Colonic mucosa (tissue), 4 donors: ENCODE data around the gene PDE4C. TPM values are rescaled to one million over a fixed set of nuclear protein-coding genes. Genes with fewer than 3 reads are reported as not detected.

Experiments used
- DNase-seq: peaks from one replicate; pipeline ENCODE4 v3.0.0-alpha.2; 2020
- H3K27ac ChIP-seq: fragments of 200-600 bp; one replicate; pipeline ENCODE4 v1.8.0; 2021
- H3K27me3 ChIP-seq: fragments of 200-600 bp; one replicate; pipeline ENCODE4 v1.8.0; 2021
- H3K36me3 ChIP-seq: fragments of 200-600 bp; one replicate; pipeline ENCODE4 v1.8.0; 2021
- H3K4me1 ChIP-seq: fragments of 200-600 bp; one replicate; pipeline ENCODE4 v1.8.0; 2021; ENCODE audit warnings: mild to moderate bottlenecking
- H3K4me3 ChIP-seq: fragments of 200-600 bp; one replicate; pipeline ENCODE4 v1.8.0; 2021
- H3K9ac ChIP-seq, 2 donors: one replicate each; pipeline ENCODE4 v1.7.0; 2013; ENCODE audit warnings: control low read depth in 2 of 2, low read depth in 2 of 2, low read length in 2 of 2
- H3K9me3 ChIP-seq: fragments of 200-600 bp; one replicate; pipeline ENCODE4 v1.8.0; 2021
- CTCF ChIP-seq: fragments of 200-600 bp; IDR thresholded peaks from one replicate; pipeline ENCODE4 v1.8.0; 2022; ENCODE audit warnings: antibody characterized with exemption, mild to moderate bottlenecking
- intact Hi-C: fragments of 100-400 bp; cut with DNase I; formaldehyde crosslinking; loops from one replicate; pipeline ENCODE4 v1.14.1; 2022
- total RNA-seq, 2 donors: library from RNA; stranded (reverse); fragmentation: NEBNext Ultra II Directional in 1 of 2; extraction: Animal tissue kit (Norgen Biotek cat#: 25700) in 1 of 2; gene quantifications; one replicate each; pipeline ENCODE4 v1.2.1, GENCODE V29; 2021
- donor health status: healthy.
- donor health status: DM: no; HTN: no; CAD: no.
- donor health status: DM: no; HTN: no; CAD: no.

The PDE4C gene
- total RNA-seq, 2 donors from 2014 or later = 2.1 TPM

- intact Hi-C loops = loop anchor here (5.0 to 10.0 kb wide), 2 partner anchors 48 to 210 kb away; partner anchors contain the start of gene SSBP4
- no peak for TF ChIP-seq CTCF
- DNase-seq = peak; percentile 75
- H3K27me3 ChIP-seq = no peaks in the 10 kb centered on the region
- peak overlapping the region; percentile 77 to 83 for H3K9ac ChIP-seq
- no peaks in the 10 kb centered on the region for H3K9me3 ChIP-seq
- H3K4me1 ChIP-seq = peaks cover 5% of the 10 kb centered on the region
- no peaks in the 10 kb centered on the region for H3K36me3 ChIP-seq
- peak overlapping the region; percentile 53 for H3K4me3 ChIP-seq
- peak overlapping the region; percentile 92 for H3K27ac ChIP-seq
Observed at GRCh38 chr19:18204394-18205199, 21.6 kb downstream of the PDE4C start.

- H3K4me1 ChIP-seq = peaks cover 5% of the 10 kb centered on the region
- TF ChIP-seq CTCF = no peak
- peak; percentile 100 for DNase-seq
- peak within 1 kb of the TSS; percentile 92 for H3K27ac ChIP-seq
- peak within 1 kb of the TSS; percentile 85 to 86 for H3K9ac ChIP-seq
- peak within 1 kb of the TSS; percentile 55 for H3K4me3 ChIP-seq
- H3K9me3 ChIP-seq = no peaks in the 10 kb centered on the region
- H3K27me3 ChIP-seq = no peaks in the 10 kb centered on the region
- intact Hi-C loops = loop anchor here (10.0 kb wide), 1 partner anchor 211 kb away; the partner anchor contains the start of gene SSBP4
- no peaks in the 10 kb centered on the region for H3K36me3 ChIP-seq
Observed at GRCh38 chr19:18203863-18204393, 22.3 kb downstream of the PDE4C start, which contains the start of gene RAB3A. Gene RAB3A (minus strand): TSS chr19:18204042. CDS start chr19:18202740, 1,302 bp downstream.

- H3K4me1 ChIP-seq = peaks cover 5% of the 10 kb centered on the region
- H3K9ac ChIP-seq = peak overlapping the region; percentile 85 to 86
- H3K36me3 ChIP-seq = no peaks in the 10 kb centered on the region
- H3K4me3 ChIP-seq = peak overlapping the region; percentile 55
- intact Hi-C loops = loop anchor here (10.0 kb wide), 1 partner anchor 211 kb away; the partner anchor contains the start of gene SSBP4
- H3K27me3 ChIP-seq = no peaks in the 10 kb centered on the region
- H3K9me3 ChIP-seq = no peaks in the 10 kb centered on the region
- no peak overlapping the region for H3K27ac ChIP-seq
- TF ChIP-seq CTCF = no peak
- DNase-seq = peak; percentile 68
Observed at GRCh38 chr19:18203408-18203862, 22.8 kb downstream of the PDE4C start.

GRCh38 chr19:18202778-18203407 lies 23.3 kb downstream of the PDE4C start:
- H3K9me3 ChIP-seq = no peaks in the 10 kb centered on the region
- TF ChIP-seq CTCF = no peak
- intact Hi-C loops = loop anchor here (10.0 kb wide), 1 partner anchor 212 kb away; the partner anchor contains the start of gene SSBP4
- H3K4me3 ChIP-seq = peak overlapping the region; percentile 55
- peak overlapping the region; percentile 85 to 86 for H3K9ac ChIP-seq
- peaks cover 5% of the 10 kb centered on the region for H3K4me1 ChIP-seq
- no peaks in the 10 kb centered on the region for H3K36me3 ChIP-seq
- no peak overlapping the region for H3K27ac ChIP-seq
- peak; percentile 55 for DNase-seq
- H3K27me3 ChIP-seq = no peaks in the 10 kb centered on the region

- H3K4me3 ChIP-seq = no peak overlapping the region
- intact Hi-C loops = loop anchor here (10.0 kb wide), 1 partner anchor 212 kb away; the partner anchor contains the start of gene SSBP4
Observed at GRCh38 chr19:18202397-18202777, 23.9 kb downstream of the PDE4C start.

More at GRCh38 chr19:18202397-18202777, 23.9 kb downstream of the PDE4C start:
- Histone ChIP-seq H3K36me3 (no peaks in the 10 kb centered on the region), H3K4me1 (peaks cover 5% of the 10 kb centered on the region), H3K9ac (peak overlapping the region in 1 of 2 donors; percentile 34), H3K27ac (no peak overlapping the region), H3K27me3 (no peaks in the 10 kb centered on the region), H3K9me3 (no peaks in the 10 kb centered on the region)
- TF ChIP-seq CTCF = no peak
- DNase-seq = no peak
